K562 (cell line): ENCODE measurements around the gene KLK14. TPM values are rescaled to one million over a fixed set of nuclear protein-coding genes. Genes with fewer than 3 reads are reported as not detected.

Experiments used
- ATF4 ChIP-seq: fragments of 450-650 bp; formaldehyde crosslinking; IDR thresholded peaks from 2 replicates; pipeline ENCODE4 v1.4.0; 2022; ENCODE audit warnings: mild to moderate bottlenecking, moderate library complexity
- ATF6 ChIP-seq: sonication (generic); formaldehyde crosslinking; IDR thresholded peaks from 2 replicates; pipeline ENCODE4 v1.4.0; 2020; ENCODE audit warnings: mild to moderate bottlenecking, missing genetic modification reagents
- ATF7 ChIP-seq: fragments of 450-650 bp; IDR thresholded peaks from 2 replicates; pipeline ENCODE4 v1.7.1; 2014; ENCODE audit warnings: mild to moderate bottlenecking, moderate library complexity
- CLOCK ChIP-seq: fragments of 250-450 bp; sonication (Bioruptor Pico); IDR thresholded peaks from 2 replicates; pipeline ENCODE4 v1.4.0; 2020; ENCODE audit warnings: mild to moderate bottlenecking, moderate library complexity, borderline replicate concordance
- CREB5 ChIP-seq: fragments of 250-450 bp; sonication (Bioruptor Pico); IDR thresholded peaks from 2 replicates; pipeline ENCODE4 v1.5.0; 2020; ENCODE audit warnings: mild to moderate bottlenecking
- ETS2 ChIP-seq: IDR thresholded peaks from 2 replicates; pipeline ENCODE4 v1.6.1; 2016; ENCODE audit warnings: borderline replicate concordance, missing genetic modification characterization, mild to moderate bottlenecking, moderate library complexity, missing compliant biosample characterization; ENCODE audit not compliant: poor library complexity, severe bottlenecking
- ETV1 ChIP-seq: fragments of 450-650 bp; conservative IDR thresholded peaks from 2 replicates; pipeline ENCODE4 v1.6.1; 2016; ENCODE audit warnings: missing genetic modification characterization, control low read depth, low read depth, missing compliant biosample characterization
- HMGXB4 ChIP-seq: sonication (generic); formaldehyde crosslinking; IDR thresholded peaks from 2 replicates; pipeline ENCODE4 v1.8.1; 2023; ENCODE audit warnings: mild to moderate bottlenecking, missing genetic modification reagents
- NCOA1 ChIP-seq: fragments of 450-650 bp; IDR thresholded peaks from 2 replicates; pipeline ENCODE4 v1.6.1; 2016; ENCODE audit warnings: low read depth
- NR1H2 ChIP-seq: sonication (generic); formaldehyde crosslinking; IDR thresholded peaks from 2 replicates; pipeline ENCODE4 v1.4.0; 2020; ENCODE audit warnings: mild to moderate bottlenecking, missing genetic modification reagents
- RBM22 ChIP-seq: fragments of 200-400 bp; formaldehyde crosslinking; IDR thresholded peaks from 2 replicates; pipeline ENCODE4 v1.6.1; 2018; ENCODE audit warnings: low read length, low read depth; ENCODE audit not compliant: poor library complexity, severe bottlenecking
- RHOXF2B ChIP-seq: fragments of 250-450 bp; sonication (Bioruptor Pico); conservative IDR thresholded peaks from 2 replicates; pipeline ENCODE4 v1.5.1; 2021
- SMARCC2 ChIP-seq: fragments of 450-650 bp; IDR thresholded peaks from 2 replicates; pipeline ENCODE4 v1.6.1; 2017; ENCODE audit warnings: antibody characterized with exemption, moderate library complexity, mild to moderate bottlenecking, low read depth
- SMC3 ChIP-seq: conservative IDR thresholded peaks from 2 replicates; pipeline ENCODE4 v1.6.1; 2011; ENCODE audit warnings: low read depth, low read length, improper control_type of control experiment; ENCODE audit not compliant: insufficient read depth
- ZBTB33 ChIP-seq: sonication (generic); formaldehyde crosslinking; IDR thresholded peaks from 2 replicates; pipeline ENCODE4 v1.8.1; 2023; ENCODE audit warnings: mild to moderate bottlenecking, missing genetic modification reagents
- ZNF12 ChIP-seq: sonication (generic); formaldehyde crosslinking; IDR thresholded peaks from 2 replicates; pipeline ENCODE4 v1.4.0; 2020; ENCODE audit warnings: mild to moderate bottlenecking, missing genetic modification reagents
- polyA plus RNA-seq, 8 experiments: library from polyadenylated mRNA; depleted of rRNA in 4 of 8; stranded (reverse) in 5 of 8; unstranded in 3 of 8; fragments of >200 nt; fragmentation: Nextera tagmentation in 2 of 8; fragmentation: Illumina TruSeq in 1 of 8; extraction: Ambion mirVana in 2 of 8; extraction: Trizol in 1 of 8; gene quantifications; 2 replicates each; pipeline versions ENCODE4 v1.2.1 to v1.2.3, GENCODE V29; 2011 to 2014; ENCODE audit warnings: inconsistent platforms in 1 of 8, missing spikeins in 1 of 8
- total RNA-seq, 7 experiments: library from RNA; depleted of rRNA in 6 of 7; stranded (reverse); fragments of >200 nt in 6 of 7; fragmentation: Illumina TruSeq in 2 of 7; extraction: Trizol in 2 of 7; gene quantifications; 2 replicates each; pipeline versions ENCODE4 v1.2.1 to v1.2.3, GENCODE V29; 2011 to 2021; ENCODE audit warnings: low replicate concordance in 1 of 7

KLK14 gene
- total and polyA plus RNA-seq, 9 of the 15 experiments (the other 6 are each of a cell fraction or from before 2014, with no cell fraction given) = not detected

GRCh38 chr19:51108066-51108804 is 25.5 kb upstream of the KLK14 start, which contains the start of gene CTU1 (continued):
- TF ChIP-seq HMGXB4 (CRISPR knock-in tag) (no peak), SMARCC2 (no peak), ZNF12 (CRISPR knock-in tag) (no peak), SMC3 (no peak), CREB5 (no peak), ZBTB33 (CRISPR knock-in tag) (no peak), NCOA1 (no peak), ATF6 (no peak; the same call in 1 of the 2 replicates), RBM22 (peak; percentile 90), NR1H2 (CRISPR knock-in tag) (no peak), ATF4 (no peak), ATF7 (no peak; the same call in none of the 2 replicates), CLOCK (CRISPR knock-in tag) (no peak), RHOXF2B (CRISPR knock-in tag) (no peak), ETV1 (peak; percentile 95), ETS2 (no peak)
